H9 (cell line): ENCODE measurements around the gene FGFR4. TPM values are rescaled to one million over a fixed set of nuclear protein-coding genes. Genes with fewer than 3 reads are reported as not detected.

Source experiments
- DNase-seq: peaks from one replicate; pipeline ENCODE4 v3.0.0-alpha.2; 2017
- H2AFZ ChIP-seq: one replicate; pipeline ENCODE4 v1.6.1; 2013; ENCODE audit warnings: mild to moderate bottlenecking, low read length, control low read depth, moderate library complexity
- H2AK5ac ChIP-seq: 2 replicates; pipeline ENCODE4 v1.6.1; 2013; ENCODE audit warnings: low read length, control low read depth, mixed read lengths; ENCODE audit not compliant: insufficient read length
- H2BK120ac ChIP-seq: one replicate; pipeline ENCODE4 v1.6.1; 2013; ENCODE audit warnings: low read depth, mild to moderate bottlenecking, low read length, control low read depth, inconsistent platforms; ENCODE audit not compliant: poor library complexity, severe bottlenecking
- H2BK12ac ChIP-seq: 2 replicates; pipeline ENCODE4 v1.6.1; 2013; ENCODE audit warnings: low read length, control low read depth, mixed read lengths, low read depth; ENCODE audit not compliant: insufficient read length
- H2BK15ac ChIP-seq: 2 replicates; pipeline ENCODE4 v1.6.1; 2013; ENCODE audit warnings: low read depth, low read length, control low read depth
- H2BK20ac ChIP-seq: one replicate; pipeline ENCODE4 v1.6.1; 2013; ENCODE audit warnings: low read depth, mild to moderate bottlenecking, low read length, control low read depth, inconsistent platforms; ENCODE audit not compliant: poor library complexity, severe bottlenecking
- H2BK5ac ChIP-seq: 2 replicates; pipeline ENCODE4 v1.6.1; 2013; ENCODE audit warnings: low read length, control low read depth, mixed read lengths; ENCODE audit not compliant: insufficient read length
- H3K14ac ChIP-seq: 2 replicates; pipeline ENCODE4 v1.6.1; 2013; ENCODE audit warnings: low read length, control low read depth; ENCODE audit not compliant: insufficient read depth
- H3K18ac ChIP-seq: 2 replicates; pipeline ENCODE4 v1.6.1; 2013; ENCODE audit warnings: low read depth, mild to moderate bottlenecking, mixed read lengths, low read length, control low read depth; ENCODE audit not compliant: insufficient read length
- H3K23ac ChIP-seq: 2 replicates; pipeline ENCODE4 v1.6.1; 2013; ENCODE audit warnings: low read length, control low read depth, mixed read lengths, low read depth; ENCODE audit not compliant: insufficient read length
- H3K23me2 ChIP-seq: 2 replicates; pipeline ENCODE4 v1.6.1; 2013; ENCODE audit warnings: low read depth, mild to moderate bottlenecking, mixed read lengths, low read length, control low read depth; ENCODE audit not compliant: insufficient read length, poor library complexity, severe bottlenecking
- H3K27ac ChIP-seq: 2 replicates; pipeline ENCODE4 v1.5.1; 2013; ENCODE audit warnings: low read length, control low read depth, mixed read lengths, low read depth; ENCODE audit not compliant: insufficient read length
- H3K27me3 ChIP-seq: 2 replicates; pipeline ENCODE4 v1.6.1; 2013; ENCODE audit warnings: low read length, control low read depth, inconsistent platforms; ENCODE audit not compliant: insufficient read depth
- H3K4ac ChIP-seq: 2 replicates; pipeline ENCODE4 v1.6.1; 2013; ENCODE audit warnings: low read depth, mild to moderate bottlenecking, control low read depth, inconsistent platforms, low read length, moderate library complexity
- H3K4me1 ChIP-seq: 2 replicates; pipeline ENCODE4 v1.6.1; 2013; ENCODE audit warnings: low read length, control low read depth, inconsistent platforms; ENCODE audit not compliant: insufficient read depth
- H3K4me2 ChIP-seq: 2 replicates; pipeline ENCODE4 v1.6.1; 2013; ENCODE audit warnings: low read length, control low read depth, mixed read lengths; ENCODE audit not compliant: insufficient read length, insufficient read depth
- H3K56ac ChIP-seq: 2 replicates; pipeline ENCODE4 v1.6.1; 2013; ENCODE audit warnings: low read depth, mild to moderate bottlenecking, mixed read lengths, low read length, control low read depth; ENCODE audit not compliant: insufficient read length
- H3K79me1 ChIP-seq: 2 replicates; pipeline ENCODE4 v1.6.1; 2013; ENCODE audit warnings: low read depth, mild to moderate bottlenecking, moderate library complexity, low read length, control low read depth, inconsistent platforms; ENCODE audit not compliant: insufficient read depth, poor library complexity, severe bottlenecking
- H3K79me2 ChIP-seq: 2 replicates; pipeline ENCODE4 v1.6.1; 2013; ENCODE audit warnings: low read length, control low read depth, inconsistent platforms; ENCODE audit not compliant: insufficient read depth
- H3K9ac ChIP-seq: 2 replicates; pipeline ENCODE4 v1.6.1; 2013; ENCODE audit warnings: low read length, control low read depth, mixed read lengths; ENCODE audit not compliant: insufficient read length; ENCODE audit errors: extremely low read depth
- H3K9me3 ChIP-seq: one replicate; pipeline ENCODE4 v1.6.1; 2013; ENCODE audit warnings: low read depth, low read length, inconsistent platforms; ENCODE audit not compliant: control insufficient read depth
- H3T11ph ChIP-seq: one replicate; pipeline ENCODE4 v1.6.1; 2013; ENCODE audit warnings: mild to moderate bottlenecking, low read length, control low read depth, inconsistent platforms
- H4K20me1 ChIP-seq: one replicate; pipeline ENCODE4 v1.6.1; 2013; ENCODE audit not compliant: control insufficient read depth, insufficient read length, insufficient read depth
- H4K5ac ChIP-seq: 2 replicates; pipeline ENCODE4 v1.6.1; 2013; ENCODE audit warnings: low read depth, mild to moderate bottlenecking, mixed read lengths, low read length, control low read depth; ENCODE audit not compliant: insufficient read length
- H4K8ac ChIP-seq: replicated peaks from 2 replicates; pipeline ENCODE4 v1.6.1; 2013; ENCODE audit warnings: low read length, control low read depth, mixed read lengths, low read depth; ENCODE audit not compliant: insufficient read length
- H4K91ac ChIP-seq: 2 replicates; pipeline ENCODE4 v1.6.1; 2013; ENCODE audit warnings: low read depth, mild to moderate bottlenecking, moderate library complexity, mixed read lengths, low read length, control low read depth; ENCODE audit not compliant: insufficient read length
- H3K27ac Mint-ChIP-seq, 3 experiments: 2 replicates in 2 of 3; 3 replicates in 1 of 3; pipeline ENCODE4 v1.8.0; 2020 to 2021; ENCODE audit warnings: mixed read lengths in 3 of 3, mild to moderate bottlenecking in 1 of 3, moderate library complexity in 1 of 3
- H3K27me3 Mint-ChIP-seq: 2 replicates; pipeline ENCODE4 v1.8.0; 2021; ENCODE audit warnings: low read depth, mild to moderate bottlenecking, moderate library complexity, mixed read lengths
- H3K36me3 Mint-ChIP-seq, 3 experiments: 2 replicates in 2 of 3; 3 replicates in 1 of 3; pipeline ENCODE4 v1.8.0; 2020 to 2021; ENCODE audit warnings: low read depth in 3 of 3, mixed read lengths in 3 of 3; ENCODE audit not compliant: insufficient read depth in 1 of 3
- H3K4me1 Mint-ChIP-seq, 2 experiments: 2 replicates each; pipeline ENCODE4 v1.8.0; 2020; ENCODE audit warnings: mixed read lengths in 2 of 2
- H3K4me3 Mint-ChIP-seq, 2 experiments: 2 replicates in 1 of 2; 3 replicates in 1 of 2; pipeline ENCODE4 v1.8.0; 2020 to 2021; ENCODE audit warnings: mild to moderate bottlenecking in 2 of 2, mixed read lengths in 2 of 2, moderate library complexity in 1 of 2
- H3K9me3 Mint-ChIP-seq, 2 experiments: 2 replicates in 1 of 2; 3 replicates in 1 of 2; pipeline ENCODE4 v1.8.0; 2020; ENCODE audit warnings: mild to moderate bottlenecking in 2 of 2, mixed read lengths in 2 of 2, moderate library complexity in 1 of 2
- WGBS: extraction: QIAGEN DNeasy Blood & Tissue Kit; methylation state at CpG from one replicate; pipeline ENCODE4 v1.1.7; 2013; ENCODE audit warnings: missing lambda C conversion rate, low lambda C conversion rate, mixed read lengths; ENCODE audit not compliant: insufficient read length; ENCODE audit errors: extremely low coverage; 5-methylcytosine and 5-hydroxymethylcytosine counted together
- total RNA-seq: library from RNA; stranded (reverse); gene quantifications from 2 replicates; pipeline ENCODE4 v1.2.1, GENCODE V29; 2021
- TF ChIP-seq, protein P1 (sequence below): fragments of 200-600 bp; sonication (generic); conservative IDR thresholded peaks from 3 replicates; pipeline ENCODE4 v1.8.0; 2021; ENCODE audit warnings: antibody characterized with exemption, mild to moderate bottlenecking

FGFR4 gene
- total RNA-seq, 1 experiment from 2014 or later = 52.8 TPM

DNA sequence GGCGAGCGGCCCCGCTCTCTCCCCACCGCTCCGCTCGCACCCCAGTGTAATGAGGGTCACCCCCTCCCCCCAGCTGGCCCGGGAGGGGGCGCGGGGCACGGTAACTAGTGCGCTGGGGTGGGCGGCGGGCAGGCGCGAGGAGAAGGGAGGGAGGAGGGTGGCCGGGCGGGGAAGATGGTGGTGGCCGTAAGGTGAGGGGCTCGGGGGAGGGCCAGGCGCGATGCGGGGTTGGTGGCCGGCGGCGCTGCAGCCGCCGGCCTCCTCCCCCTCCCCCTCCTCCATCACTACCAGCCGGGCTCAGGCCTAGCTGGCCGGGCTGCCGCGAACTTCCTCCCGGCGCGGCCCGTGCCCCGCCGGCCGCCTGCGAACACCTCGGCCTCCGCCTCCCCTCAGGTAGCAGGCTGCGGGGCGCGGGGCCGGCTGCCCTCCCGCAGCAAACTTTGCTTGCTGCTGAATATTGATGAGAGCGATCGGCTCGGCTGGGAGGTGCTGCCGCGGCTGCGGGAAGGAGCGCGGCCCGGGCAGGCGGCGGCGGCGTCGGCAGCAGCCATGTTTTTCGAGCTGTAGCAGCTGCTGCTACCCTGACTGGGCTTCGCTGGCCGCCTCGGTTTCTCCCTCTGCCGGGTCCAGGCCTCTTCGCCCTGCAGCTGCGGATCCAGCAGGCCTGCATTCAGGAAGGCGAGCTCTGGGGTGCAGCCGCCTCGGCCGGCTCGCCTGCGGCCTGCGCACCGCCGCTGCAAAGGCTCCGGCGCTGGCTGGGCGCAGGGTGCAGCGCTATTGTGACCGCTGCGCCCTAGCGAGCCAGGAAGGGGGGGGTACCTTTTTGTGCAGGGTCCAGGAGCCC is 47.4 kb downstream of the FGFR4 start:
- Histone ChIP-seq H4K8ac (no peak overlapping the region), H3K27me3 (no peaks in the 10 kb centered on the region), H4K91ac (peak overlapping the region; percentile 6), H2AFZ (no peak overlapping the region), H2BK20ac (no peak overlapping the region), H3K4me2 (peak overlapping the region; percentile 59), H2BK12ac (no peak overlapping the region), H3K23me2 (peaks cover 18% of the 10 kb centered on the region), H3K9me3 (no peaks in the 10 kb centered on the region), H3K23ac (no peak overlapping the region), H3K14ac (peak overlapping the region; percentile 77), H3K79me2 (peaks cover 34% of the 10 kb centered on the region; the same call in 1 of the 2 replicates), H3T11ph (no peak overlapping the region), H2BK5ac (no peak overlapping the region), H3K79me1 (no peaks in the 10 kb centered on the region), H4K5ac (no peak overlapping the region), H3K56ac (no peak overlapping the region), H3K4ac (no peak overlapping the region), H3K18ac (peak overlapping the region; percentile 87), H4K20me1 (no peaks in the 10 kb centered on the region), H2AK5ac (no peak overlapping the region), H2BK15ac (no peak overlapping the region), H3K4me1 (peaks cover 16% of the 10 kb centered on the region), H3K27ac (no peak overlapping the region), H3K9ac (peak overlapping the region; percentile 91), H2BK120ac (no peak overlapping the region)
- peak overlapping the region; percentile 96 to 99 (median 97) for H3K27ac Mint-ChIP-seq
- no peaks in the 10 kb centered on the region for H3K9me3 Mint-ChIP-seq
- peaks cover 29 to 44% (median 42%) of the 10 kb centered on the region in 3 experiments for H3K36me3 Mint-ChIP-seq
- TF ChIP-seq, protein P1, sequence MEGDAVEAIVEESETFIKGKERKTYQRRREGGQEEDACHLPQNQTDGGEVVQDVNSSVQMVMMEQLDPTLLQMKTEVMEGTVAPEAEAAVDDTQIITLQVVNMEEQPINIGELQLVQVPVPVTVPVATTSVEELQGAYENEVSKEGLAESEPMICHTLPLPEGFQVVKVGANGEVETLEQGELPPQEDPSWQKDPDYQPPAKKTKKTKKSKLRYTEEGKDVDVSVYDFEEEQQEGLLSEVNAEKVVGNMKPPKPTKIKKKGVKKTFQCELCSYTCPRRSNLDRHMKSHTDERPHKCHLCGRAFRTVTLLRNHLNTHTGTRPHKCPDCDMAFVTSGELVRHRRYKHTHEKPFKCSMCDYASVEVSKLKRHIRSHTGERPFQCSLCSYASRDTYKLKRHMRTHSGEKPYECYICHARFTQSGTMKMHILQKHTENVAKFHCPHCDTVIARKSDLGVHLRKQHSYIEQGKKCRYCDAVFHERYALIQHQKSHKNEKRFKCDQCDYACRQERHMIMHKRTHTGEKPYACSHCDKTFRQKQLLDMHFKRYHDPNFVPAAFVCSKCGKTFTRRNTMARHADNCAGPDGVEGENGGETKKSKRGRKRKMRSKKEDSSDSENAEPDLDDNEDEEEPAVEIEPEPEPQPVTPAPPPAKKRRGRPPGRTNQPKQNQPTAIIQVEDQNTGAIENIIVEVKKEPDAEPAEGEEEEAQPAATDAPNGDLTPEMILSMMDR = no peak
- peaks cover 34 to 40% of the 10 kb centered on the region in 2 experiments for H3K4me1 Mint-ChIP-seq
- no CpG with 5 or more reads among the region's 83 CpGs for WGBS
- peak; percentile 75 for DNase-seq
- peak overlapping the region; percentile 82 to 91 for H3K4me3 Mint-ChIP-seq
- peaks cover 2% of the 10 kb centered on the region; the same call in 1 of the 2 replicates for H3K27me3 Mint-ChIP-seq
